Measurements from ENCODE around the gene KAZN. TPM values are rescaled to one million over a fixed set of nuclear protein-coding genes. Genes with fewer than 3 reads are reported as not detected.

KAZN gene
- total and polyA plus RNA-seq, 8 donors = 1.2 to 50.7 (median 6.8) TPM

- Histone ChIP-seq H3K4me3 (no peak overlapping the region), H3K27me3 (no peaks in the 10 kb centered on the region), H3K27ac (no peak overlapping the region), H3K4me1 (no peaks in the 10 kb centered on the region), H3K9me3 (no peaks in the 10 kb centered on the region), H3K36me3 (peaks cover 0 to 17% (median 10%) of the 10 kb centered on the region in 4 donors)
- peak in 1 of 2 donors; percentile 59 for DNase-seq
- TF ChIP-seq EP300 (IDR thresholded peaks at IDR 0.05) (no peak), POLR2A (IDR thresholded peaks at IDR 0.05) (no peak), POLR2AphosphoS5 (IDR thresholded peaks at IDR 0.05) (no peak), CTCF (IDR thresholded peaks at IDR 0.05) (no peak)
- intact Hi-C loops (cut with DNase I; ENCODE audit: low total_unique reads) = no loop called here
- 32 to 52% (median 49%) methylated on average over 5 of the region's 5 CpGs for WGBS, 5 donors
Observed at GRCh38 chr1:15116966-15117365, 518.5 kb downstream of the KAZN start.

- H3K4me1 ChIP-seq = no peaks in the 10 kb centered on the region
- peaks cover 0 to 17% (median 10%) of the 10 kb centered on the region in 4 donors for H3K36me3 ChIP-seq
- no peak overlapping the region for H3K4me3 ChIP-seq
- no peak overlapping the region for H3K27ac ChIP-seq
- no peak for TF ChIP-seq POLR2AphosphoS5 (IDR thresholded peaks at IDR 0.05)
- TF ChIP-seq POLR2A (IDR thresholded peaks at IDR 0.05) = no peak
- TF ChIP-seq CTCF (IDR thresholded peaks at IDR 0.05) = no peak
- TF ChIP-seq EP300 (IDR thresholded peaks at IDR 0.05) = no peak
- no peak for DNase-seq
- intact Hi-C loops (cut with DNase I; ENCODE audit: low total_unique reads) = no loop called here
- 63 to 87% (median 70%) methylated on average over 8 of the region's 8 CpGs for WGBS, 5 donors
- H3K27me3 ChIP-seq = no peaks in the 10 kb centered on the region
- H3K9me3 ChIP-seq = no peaks in the 10 kb centered on the region
Observed at GRCh38 chr1:15117671-15118325, 519.3 kb downstream of the KAZN start.

- Histone ChIP-seq H3K9me3 (no peaks in the 10 kb centered on the region), H3K36me3 (peaks cover 0 to 17% (median 10%) of the 10 kb centered on the region in 4 donors), H3K4me1 (no peaks in the 10 kb centered on the region), H3K27me3 (no peaks in the 10 kb centered on the region), H3K27ac (no peak overlapping the region), H3K4me3 (no peak overlapping the region)
- intact Hi-C loops (cut with DNase I; ENCODE audit: low total_unique reads) = no loop called here
- no peak for TF ChIP-seq POLR2A (IDR thresholded peaks at IDR 0.05)
- TF ChIP-seq EP300 (IDR thresholded peaks at IDR 0.05) = no peak
- no peak for TF ChIP-seq POLR2AphosphoS5 (IDR thresholded peaks at IDR 0.05)
- no peak for TF ChIP-seq CTCF (IDR thresholded peaks at IDR 0.05)
- no peak for DNase-seq
- 81 to 90% (median 88%) methylated on average over 8 of the region's 8 CpGs for WGBS, 5 donors
Observed at GRCh38 chr1:15118579-15118978, 520.1 kb downstream of the KAZN start.

GRCh38 chr1:15120251-15120945 is 521.9 kb downstream of the KAZN start:
- H3K27me3 ChIP-seq = no peaks in the 10 kb centered on the region
- no peak for DNase-seq
- no peaks in the 10 kb centered on the region for H3K9me3 ChIP-seq
- no peak for TF ChIP-seq CTCF (IDR thresholded peaks at IDR 0.05)
- no peak for TF ChIP-seq POLR2AphosphoS5 (IDR thresholded peaks at IDR 0.05)
- no peak for TF ChIP-seq POLR2A (IDR thresholded peaks at IDR 0.05)
- no peak for TF ChIP-seq EP300 (IDR thresholded peaks at IDR 0.05)
- no peak overlapping the region for H3K4me3 ChIP-seq
- H3K27ac ChIP-seq = no peak overlapping the region
- intact Hi-C loops (cut with DNase I; ENCODE audit: low total_unique reads) = loop anchor here (10.0 kb wide), 1 partner anchor 184 kb away; no protein-coding TSS in a partner anchor
- H3K4me1 ChIP-seq = no peaks in the 10 kb centered on the region
- WGBS, 5 donors = 83 to 89% (median 86%) methylated on average over 13 of the region's 13 CpGs
- peaks cover 0 to 10% (median 7%) of the 10 kb centered on the region in 4 donors for H3K36me3 ChIP-seq
